HG03066 (cell line): ENCODE measurements around the gene TMEM209.
"Not testable (repeated sequence)": the region's sequence is repeated elsewhere in the genome, so short reads cannot be mapped to it uniquely, and the experiment has no call there.

Experiments
- ATAC-seq: cut with Tn5 transposase; IDR thresholded peaks from one replicate; pipeline ENCODE4 v1.9.1; 2021; ENCODE audit warnings: low read depth; ENCODE audit not compliant: unreplicated experiment

The TMEM209 gene

DNA sequence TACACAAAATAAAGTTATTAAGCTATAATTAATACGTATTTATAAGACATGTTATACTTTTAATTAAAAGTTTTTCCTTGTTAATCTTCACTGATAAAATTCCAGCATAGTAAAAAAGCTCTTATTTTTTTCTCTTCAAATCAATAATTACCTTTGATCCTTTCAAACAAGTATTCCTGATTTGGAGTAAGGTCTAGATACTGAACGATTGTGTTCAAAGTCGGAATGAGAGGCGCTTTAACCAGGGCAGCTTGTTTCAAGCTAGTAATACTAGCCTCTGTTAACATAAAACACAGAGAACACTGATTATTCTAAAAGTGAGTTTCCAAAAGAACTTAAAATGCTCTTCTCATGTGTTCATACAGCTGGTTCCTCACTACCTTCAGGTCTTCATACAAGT lies 27.0 kb downstream of the TMEM209 start:
- no peak for ATAC-seq

DNA sequence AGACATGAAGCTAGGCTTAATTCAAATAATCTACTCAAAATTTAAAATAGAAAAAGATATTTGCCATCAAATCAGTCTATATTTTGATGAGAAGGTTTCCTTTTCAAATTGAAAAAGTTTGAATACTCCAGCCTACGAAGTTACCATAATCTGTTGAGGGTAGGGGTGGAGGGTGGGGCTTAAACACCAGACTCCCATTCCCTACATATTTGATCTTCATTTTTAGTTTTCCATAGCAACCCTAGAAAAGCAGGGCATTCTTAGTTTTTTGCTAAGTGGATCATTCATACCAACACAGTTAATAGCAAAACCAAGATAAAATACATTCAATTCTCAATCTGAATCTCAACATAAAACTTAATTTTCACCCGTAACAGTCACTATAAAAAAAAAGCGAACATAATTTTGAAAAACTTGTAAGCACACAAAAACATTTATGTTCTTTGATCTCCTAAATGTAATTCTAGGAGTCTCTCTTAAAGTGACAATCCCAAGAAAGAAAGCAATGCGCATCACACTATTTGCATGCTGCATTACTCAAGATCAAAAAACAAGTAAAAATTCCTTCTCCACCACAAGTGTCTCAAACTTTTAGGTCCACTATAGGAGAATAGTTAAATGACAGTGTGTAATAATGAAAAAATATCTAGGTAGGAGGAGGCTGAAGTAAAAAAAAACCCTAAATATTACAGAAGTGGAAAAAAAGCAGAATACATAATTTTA lies 30.8 kb downstream of the TMEM209 start:
- no peak for ATAC-seq

DNA sequence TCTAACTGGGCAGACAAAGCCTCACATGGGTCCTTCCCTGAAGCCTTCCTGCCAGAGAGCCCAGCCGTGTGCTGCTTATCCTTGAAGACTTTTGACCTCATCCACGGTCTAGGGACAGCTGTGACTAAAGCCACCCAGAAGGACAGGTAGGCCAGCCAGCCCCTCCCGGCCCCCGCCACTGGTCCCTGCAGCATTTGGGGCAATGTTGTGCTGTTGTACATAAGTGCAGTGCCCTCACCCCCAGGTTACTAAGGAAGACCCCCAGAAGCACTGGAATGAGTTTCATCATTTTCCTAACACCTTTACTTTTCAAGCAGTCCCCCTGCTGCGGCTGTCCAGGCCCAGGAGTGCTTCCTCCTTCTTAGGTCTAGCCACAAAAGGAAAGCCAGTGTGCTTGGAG lies 43.0 kb downstream of the TMEM209 start:
- ATAC-seq: no peak

DNA sequence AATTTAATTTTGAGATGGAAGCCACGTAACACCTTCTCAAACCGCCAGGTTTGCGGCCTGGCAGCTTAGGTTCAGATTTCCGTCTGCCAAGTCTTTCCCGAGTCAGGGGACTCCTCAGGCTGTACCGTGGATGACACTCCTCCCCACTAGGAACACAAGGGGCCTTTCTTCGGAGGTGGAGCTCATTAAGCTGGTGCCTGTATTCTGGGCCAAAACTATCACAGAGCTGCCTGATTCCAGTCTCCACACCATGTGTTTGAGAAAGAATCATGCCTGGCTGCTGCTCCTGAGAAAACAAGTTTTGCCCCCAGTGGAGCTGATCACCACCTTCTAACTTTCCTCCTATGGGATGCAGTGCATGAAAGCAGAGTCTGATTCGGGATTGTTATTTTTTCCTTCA lies 44.8 kb downstream of the TMEM209 start:
- ATAC-seq: no peak

DNA sequence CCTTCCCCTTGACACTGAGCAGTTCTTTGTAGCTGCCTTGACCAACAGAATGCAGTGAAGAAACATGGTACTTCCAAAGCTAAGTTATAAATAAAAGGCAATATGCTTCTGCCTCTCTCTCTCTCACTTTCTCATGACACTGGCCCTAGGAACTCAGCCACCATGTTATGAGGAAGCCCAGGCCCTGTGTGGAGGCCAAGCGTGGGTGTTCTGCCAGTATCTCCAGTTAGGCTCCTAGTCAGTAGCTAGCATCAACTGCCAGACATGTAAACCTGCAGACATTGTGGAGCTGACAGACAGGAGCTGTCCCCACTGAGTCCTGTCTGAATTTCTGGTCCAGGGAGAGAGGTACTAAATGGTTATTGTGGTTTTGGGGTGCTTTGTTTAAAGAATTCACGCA lies 45.2 kb downstream of the TMEM209 start:
- no peak for ATAC-seq

DNA sequence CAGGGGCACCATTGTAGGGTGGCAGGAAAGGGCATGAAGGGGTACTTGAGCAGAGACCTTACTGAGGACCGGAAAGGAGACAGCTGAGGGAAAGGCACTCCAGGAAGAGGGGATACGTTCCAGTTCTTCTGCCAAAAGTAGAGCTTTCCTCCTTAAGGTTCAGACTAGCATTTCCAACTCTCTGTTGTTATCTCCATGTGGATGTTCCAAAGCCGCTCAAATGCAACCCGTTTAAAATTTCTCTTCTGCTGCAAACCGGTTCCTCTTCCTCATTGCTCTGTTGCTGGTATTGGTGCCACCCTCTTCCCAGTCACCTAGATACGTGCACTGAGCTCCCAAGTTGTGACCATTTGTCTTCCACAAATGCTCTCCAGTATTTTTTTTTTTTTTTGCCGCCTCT lies 47.5 kb downstream of the TMEM209 start:
- no peak for ATAC-seq

DNA sequence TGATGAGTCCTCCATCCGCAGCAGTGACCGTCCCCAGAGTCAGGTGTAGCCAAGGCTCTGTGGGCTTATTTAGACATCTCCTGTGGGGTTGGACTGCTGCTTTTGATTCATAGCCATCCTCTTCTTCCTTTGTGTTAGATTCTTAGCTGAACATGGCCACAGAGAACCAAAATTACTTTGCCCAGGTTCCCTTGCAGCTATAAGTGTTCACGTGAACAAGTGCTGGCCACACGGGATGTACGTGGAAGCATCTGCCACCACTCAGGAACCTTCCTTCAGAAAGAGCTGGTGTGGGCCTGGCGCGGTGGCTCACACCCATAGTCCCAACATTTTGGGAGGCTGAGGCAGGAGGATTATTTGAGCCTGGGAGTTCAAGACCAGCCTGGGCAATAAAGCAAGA lies 49.1 kb downstream of the TMEM209 start:
- no peak for ATAC-seq

DNA sequence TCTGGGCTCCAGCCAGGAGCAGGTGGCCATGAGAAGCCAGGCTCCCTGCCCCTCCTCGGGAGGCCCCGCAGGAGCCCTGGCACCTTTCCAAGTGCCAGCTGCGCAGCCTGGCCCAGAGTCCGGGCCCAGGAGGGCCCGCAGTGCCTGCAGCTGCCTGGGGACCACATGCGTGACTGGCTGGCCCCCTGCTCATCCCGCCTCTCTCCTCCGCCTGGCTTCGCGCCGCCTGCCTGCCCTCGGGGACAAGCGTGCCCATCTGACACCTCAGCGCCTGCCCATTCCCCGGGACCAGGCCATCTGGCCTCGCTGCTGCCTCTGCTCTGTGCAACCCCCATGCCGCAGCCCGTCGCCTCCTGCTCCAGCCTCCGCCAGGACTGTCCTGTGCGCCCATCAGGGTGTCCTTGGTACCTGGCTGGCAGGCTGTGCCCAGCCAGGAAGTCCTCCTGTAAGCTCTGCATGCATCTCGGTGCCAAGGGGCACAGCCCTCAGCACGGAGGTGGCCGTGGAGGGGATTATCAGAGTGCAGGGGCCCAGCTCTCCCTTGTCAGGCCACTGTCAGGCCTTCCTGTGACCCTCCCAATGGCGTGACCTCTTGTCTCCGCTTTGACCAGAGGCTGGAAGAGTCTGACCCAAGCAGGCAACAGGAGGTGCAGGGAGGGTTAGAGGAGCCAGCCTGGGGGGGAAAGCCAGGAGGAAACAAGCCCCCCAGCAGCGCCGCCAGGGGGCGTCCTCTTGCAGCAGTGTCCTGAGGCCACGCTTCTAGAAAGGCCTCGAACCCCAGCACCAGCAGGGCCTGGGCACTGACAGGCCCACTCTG lies 50.5 kb downstream of the TMEM209 start:
- no peak for ATAC-seq

DNA sequence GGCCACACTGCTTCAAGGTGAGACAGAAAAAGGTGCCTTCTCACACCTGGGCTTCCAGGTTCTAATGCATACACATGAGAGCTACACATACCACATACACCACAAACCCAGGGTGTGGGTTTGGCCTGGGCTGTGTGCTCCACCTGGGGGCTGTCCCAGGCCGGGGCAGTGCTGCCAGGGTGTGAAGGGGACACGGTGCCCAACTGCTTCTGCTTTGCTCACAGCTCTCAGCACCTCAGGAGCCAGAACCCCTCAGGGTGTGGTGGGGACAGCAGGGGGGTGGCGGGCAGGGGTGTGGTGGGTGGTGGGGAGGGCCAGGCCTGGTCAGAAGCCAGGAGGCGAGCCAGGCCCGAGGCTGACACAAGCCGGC lies 51.1 kb downstream of the TMEM209 start:
- no peak for ATAC-seq

DNA sequence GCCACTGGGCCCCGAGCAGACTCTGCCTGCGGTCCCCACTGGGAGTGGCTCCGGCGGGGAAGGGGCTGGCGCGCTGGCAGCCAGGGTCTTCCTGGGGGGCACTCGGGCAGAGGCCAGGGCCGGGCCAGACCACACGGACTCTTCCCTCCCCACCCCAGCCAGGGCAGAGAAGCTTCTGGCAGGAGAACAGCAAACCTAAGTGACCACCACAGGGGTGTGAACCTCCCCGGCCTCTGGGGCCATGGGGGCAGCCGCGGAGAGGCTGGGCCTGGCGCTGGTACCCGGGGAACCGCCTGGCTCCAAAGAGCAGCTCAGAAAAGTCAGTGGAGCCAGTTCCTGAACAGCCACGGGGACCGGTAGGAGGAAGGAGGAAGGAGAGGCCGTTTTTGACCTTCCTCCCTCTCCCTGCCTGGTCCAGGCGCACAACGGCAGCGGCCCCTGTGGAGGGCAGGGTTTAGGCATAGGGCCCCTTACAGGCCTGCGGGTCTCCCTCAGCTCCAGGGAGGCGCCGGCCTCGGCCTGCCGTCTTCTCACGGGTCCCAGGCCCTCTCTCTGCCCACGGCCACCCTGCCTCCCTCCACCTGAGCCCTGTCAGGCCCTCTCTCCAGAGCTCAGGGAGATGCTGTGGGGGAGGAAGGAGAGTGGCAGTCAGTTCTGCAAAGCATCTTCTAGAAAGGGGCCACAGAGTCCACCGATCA lies 51.8 kb downstream of the TMEM209 start:
- ATAC-seq: no peak

DNA sequence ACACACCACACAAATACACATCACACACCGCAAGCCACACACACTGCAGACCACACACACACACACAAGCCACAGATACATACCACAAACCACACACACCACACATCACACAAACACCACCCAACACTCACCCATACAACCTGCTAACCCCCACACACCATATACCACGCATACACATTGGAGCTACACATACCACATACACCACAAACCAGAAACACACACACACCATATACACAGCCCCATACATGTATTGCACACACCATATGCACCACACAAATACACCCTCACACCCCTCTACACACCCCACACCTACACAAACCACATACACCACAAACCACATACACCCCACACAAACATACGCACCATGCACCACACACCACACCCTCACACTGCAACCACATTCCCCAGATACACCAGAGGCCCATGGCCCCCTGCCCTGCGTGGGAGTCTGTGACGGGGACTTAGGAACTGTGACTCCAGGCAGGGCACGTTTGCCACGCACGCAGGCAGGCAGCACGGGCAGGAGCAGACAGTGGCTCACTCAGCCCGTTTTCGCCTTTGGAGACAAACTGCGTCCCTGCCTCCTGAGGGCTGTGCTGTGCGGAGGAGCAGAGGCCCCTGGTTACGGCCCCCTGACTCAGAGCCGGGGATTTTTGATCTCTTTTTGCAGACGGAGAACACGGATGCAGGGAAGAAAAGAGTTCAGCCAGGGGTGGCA lies 52.6 kb downstream of the TMEM209 start:
- ATAC-seq: no peak

DNA sequence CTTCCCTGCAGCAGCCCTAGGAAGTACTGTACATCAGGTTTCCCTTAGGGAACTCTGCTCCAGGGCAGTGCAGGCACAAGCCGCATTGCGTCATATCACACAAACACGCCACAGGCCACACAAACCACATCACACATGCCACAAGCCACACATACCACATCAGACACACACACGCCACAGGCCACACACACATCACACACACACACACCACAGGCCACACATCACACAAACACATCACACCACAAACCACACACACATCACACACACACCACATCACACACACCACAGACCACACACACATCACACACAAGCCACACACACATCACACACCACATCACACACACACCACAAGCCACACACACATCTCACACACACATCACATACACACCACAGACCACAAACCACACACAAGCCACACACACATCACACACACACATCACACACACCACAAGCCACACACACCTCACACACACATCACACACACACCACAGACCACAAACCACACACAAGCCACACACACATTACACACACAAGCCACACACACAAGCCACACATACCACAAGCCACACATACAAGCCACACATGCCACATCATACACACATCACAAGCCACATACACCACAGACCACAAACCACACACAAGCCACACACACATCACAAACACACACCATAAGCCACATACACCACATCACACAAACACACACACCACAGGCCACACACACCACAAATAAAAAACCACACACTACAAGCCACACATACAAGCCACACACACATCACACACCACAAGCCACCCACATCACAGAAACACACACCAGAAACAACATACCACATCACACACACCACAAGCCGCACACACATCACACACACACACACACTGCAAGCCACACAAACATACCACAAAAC lies 53.4 kb downstream of the TMEM209 start:
- ATAC-seq: no peak

DNA sequence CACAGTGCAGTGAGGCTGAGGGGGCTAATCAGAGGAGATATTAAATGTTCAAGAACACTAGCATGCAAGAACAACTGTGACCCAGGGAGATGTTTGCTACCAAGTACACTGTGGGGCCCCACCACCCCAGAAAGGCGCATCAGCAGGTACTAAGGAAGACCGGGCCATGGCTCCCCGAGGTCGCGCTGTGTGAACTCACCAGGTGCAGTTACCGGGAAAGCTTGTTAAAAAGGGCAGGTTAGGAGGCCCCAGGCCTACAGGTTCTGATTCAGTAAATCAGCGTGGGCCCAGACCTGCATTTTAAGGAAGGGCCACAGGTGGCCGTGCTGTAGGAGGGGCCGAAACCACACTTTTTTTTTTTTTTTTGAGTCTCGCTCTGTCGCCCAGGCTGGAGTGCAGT lies 54.6 kb downstream of the TMEM209 start:
- no peak for ATAC-seq

DNA sequence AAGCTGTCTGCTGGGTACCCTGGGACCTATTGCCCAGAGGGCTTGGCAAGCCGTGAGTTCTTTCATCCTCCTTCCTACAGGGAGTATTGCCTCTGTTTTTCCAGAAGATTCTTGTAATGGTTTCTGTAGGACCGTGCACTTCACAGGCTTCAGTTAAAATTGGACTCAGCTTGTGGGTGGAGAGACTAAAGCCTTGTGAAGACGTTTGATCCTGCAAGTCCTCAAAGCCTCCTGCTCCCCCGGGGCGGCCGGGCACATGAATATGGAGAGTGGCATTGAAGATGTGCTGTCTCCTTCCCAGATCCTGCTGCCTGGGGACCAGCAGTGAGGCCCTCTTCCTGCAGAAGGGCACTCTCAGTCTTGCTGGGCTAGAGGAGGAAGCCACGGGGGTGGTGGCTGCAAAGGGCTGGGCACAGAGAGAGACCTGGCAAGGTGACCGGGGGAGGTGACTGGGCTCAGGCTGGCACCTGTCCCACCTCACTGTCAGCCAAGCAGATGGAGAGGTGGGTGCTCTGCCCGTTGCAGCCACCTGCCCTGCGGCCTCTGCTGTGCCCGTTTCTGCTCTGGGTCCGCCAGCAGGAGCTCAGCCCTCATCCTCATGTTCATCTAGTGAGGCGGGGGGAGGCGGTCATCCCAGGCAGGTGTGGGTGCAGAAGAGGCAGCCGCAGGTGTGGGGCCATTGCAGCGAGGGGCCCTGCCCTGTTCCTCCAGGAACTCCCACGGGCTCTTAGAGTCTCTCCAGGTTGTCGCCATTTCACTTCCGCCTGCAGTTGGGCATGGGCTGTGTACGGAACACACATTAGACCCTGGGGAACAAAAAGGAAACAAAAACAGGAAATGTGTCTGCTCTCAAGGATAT lies 55.7 kb downstream of the TMEM209 start:
- ATAC-seq: no peak

DNA sequence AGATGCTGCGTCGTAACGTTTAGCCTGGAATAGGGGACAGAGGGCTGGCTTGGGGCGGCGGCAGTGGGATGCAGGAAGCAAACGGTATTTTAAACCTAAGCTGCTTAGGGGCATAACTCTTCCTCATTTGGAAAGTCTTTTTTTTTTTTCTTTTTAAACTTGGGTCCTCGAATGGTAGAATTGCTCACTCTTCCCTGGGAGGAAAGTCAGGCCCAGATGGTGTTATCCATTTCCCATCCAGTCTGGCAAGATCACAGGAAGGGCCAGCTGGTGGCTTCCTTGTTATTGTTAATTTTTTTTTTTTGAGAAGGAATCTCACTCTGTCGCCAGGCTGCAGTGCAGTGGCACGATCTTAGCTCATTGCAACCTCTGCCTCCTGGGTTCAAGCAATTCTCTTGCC lies 56.6 kb downstream of the TMEM209 start:
- ATAC-seq: no peak

DNA sequence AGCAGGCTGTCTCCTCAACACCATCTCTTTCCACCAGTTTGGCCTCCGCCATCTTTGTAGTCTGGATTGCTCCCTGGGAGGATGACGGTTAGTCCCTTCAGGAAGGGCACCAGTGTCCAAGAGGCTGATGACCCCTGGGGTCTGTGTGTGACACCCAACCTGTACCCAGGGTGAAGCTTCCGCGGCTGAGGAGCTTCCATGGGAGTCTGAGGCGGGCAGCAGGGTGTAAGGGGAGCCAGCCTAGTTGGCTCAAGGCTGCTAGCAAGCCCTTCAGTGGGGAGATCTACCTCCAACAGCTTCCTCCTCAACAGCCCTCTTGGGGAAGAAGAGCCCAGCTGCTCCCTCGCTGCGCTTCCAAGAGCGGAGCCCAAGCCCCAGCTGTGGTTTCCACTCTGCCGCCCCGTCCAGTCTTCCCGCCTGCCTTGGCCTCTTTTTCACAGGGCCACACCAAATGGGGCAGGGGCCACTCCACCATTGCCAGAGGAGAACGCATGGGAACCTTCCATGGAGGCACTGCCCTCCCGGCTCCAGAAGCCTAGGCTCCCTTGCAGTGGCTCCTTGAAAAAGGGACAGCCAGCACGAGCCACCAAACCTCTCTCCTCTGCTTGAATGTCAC lies 57.4 kb downstream of the TMEM209 start:
- no peak for ATAC-seq

DNA sequence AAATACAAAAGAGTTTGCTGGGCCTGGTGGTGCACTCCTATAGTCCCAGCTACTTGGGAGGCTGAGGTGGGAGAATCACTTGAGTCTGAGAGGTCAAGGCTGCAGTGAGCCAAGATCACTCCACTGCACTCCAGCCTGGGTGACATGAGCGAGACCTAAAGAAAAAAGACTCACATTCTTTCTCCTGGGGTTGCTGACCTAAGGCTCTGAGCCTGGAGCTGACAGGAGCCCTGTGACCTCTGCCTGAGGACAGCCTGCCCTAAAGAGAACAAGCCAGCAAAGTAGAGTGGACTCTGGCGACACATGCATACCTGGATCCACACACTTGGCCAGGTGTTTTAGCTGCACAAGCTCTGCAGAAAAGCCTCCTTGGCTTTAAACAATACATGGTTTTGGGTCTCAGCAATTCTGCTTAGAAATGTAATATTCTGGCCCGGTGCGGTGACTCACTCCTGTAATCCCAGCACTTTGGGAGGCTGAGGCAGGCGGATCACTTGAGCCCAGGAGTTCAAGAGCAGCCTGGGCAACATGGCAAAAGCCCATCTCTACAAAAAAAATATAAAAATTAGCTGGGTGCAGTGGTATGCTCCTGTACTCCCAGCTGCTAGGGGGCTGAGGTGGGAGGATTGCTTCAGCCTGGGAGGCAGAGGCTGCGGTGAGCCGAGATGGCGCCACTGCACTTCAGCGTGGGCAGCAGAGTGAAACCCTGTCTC lies 58.4 kb downstream of the TMEM209 start:
- no peak for ATAC-seq

DNA sequence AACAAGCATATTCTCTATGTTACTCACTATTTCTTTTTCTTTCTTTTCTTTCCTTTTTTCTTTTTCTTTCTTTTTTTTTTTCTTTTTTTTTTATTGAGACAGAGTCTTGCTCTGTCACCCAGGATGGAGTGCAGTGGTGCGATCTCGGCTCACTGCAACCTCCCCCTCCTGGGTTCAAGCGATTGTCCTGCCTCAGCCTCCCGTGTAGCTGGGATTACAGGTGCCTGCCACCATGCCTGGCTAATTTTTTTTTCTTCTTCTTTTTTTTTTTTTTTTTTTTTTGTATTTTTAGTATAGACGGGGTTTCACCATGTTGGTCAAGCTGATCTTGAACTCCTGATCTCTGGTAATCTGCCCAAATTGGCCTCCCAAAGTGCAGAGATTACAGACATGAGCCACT lies 59.1 kb downstream of the TMEM209 start:
- not testable (repeated sequence) for ATAC-seq
